ENCODE results near the gene APELA. TPM values are rescaled to one million over a fixed set of nuclear protein-coding genes. Genes with fewer than 3 reads are reported as not detected.

Gene APELA
- total RNA-seq, 1 experiment from 2014 or later, result not detected

- ATAC-seq (no peak), DNase-seq (ENCODE audit: low read depth, low spot score) (no peak)
- Histone ChIP-seq H3K4me3 (ENCODE audit: low read depth in 2 of 2, low read length in 2 of 2) (no peak overlapping the region), H3K27ac (ENCODE audit: low read length) (no peak overlapping the region), H3K9me3 (ENCODE audit: control insufficient read depth, insufficient read depth, low read depth, low read length) (no peaks in the 10 kb centered on the region), H3K4me1 (ENCODE audit: control insufficient read depth, insufficient read depth, low read length) (no peaks in the 10 kb centered on the region), H3K36me3 (ENCODE audit: control insufficient read depth, insufficient read depth, low read length) (no peaks in the 10 kb centered on the region), H3K27me3 (ENCODE audit: control insufficient read depth, insufficient read depth, low read length) (no peaks in the 10 kb centered on the region)
- intact Hi-C loops (cut with micrococcal nuclease; ENCODE audit: unreplicated experiment), result no loop called here
- ChIA-PET CTCF (no interaction called here), POLR2A (no interaction called here)
- in situ Hi-C loops (cut with HindIII; ENCODE audit: low pct_unique_long_range_greater_than_20kb, low sequenced_read_pairs), result no loop called here
- TF ChIP-seq, protein P1, sequence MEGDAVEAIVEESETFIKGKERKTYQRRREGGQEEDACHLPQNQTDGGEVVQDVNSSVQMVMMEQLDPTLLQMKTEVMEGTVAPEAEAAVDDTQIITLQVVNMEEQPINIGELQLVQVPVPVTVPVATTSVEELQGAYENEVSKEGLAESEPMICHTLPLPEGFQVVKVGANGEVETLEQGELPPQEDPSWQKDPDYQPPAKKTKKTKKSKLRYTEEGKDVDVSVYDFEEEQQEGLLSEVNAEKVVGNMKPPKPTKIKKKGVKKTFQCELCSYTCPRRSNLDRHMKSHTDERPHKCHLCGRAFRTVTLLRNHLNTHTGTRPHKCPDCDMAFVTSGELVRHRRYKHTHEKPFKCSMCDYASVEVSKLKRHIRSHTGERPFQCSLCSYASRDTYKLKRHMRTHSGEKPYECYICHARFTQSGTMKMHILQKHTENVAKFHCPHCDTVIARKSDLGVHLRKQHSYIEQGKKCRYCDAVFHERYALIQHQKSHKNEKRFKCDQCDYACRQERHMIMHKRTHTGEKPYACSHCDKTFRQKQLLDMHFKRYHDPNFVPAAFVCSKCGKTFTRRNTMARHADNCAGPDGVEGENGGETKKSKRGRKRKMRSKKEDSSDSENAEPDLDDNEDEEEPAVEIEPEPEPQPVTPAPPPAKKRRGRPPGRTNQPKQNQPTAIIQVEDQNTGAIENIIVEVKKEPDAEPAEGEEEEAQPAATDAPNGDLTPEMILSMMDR (IDR thresholded peaks at IDR 0.05), result no peak
- no peak for TF ChIP-seq REST (IDR thresholded peaks at IDR 0.05; ENCODE audit: insufficient read depth in 1 of 2, low read depth in 2 of 2, low read length in 1 of 2)
- BruUV-seq (replicated peaks), result no TSS peak
Observed at GRCh38 chr4:164943192-164943591, 66.2 kb downstream of the APELA start.

DNA sequence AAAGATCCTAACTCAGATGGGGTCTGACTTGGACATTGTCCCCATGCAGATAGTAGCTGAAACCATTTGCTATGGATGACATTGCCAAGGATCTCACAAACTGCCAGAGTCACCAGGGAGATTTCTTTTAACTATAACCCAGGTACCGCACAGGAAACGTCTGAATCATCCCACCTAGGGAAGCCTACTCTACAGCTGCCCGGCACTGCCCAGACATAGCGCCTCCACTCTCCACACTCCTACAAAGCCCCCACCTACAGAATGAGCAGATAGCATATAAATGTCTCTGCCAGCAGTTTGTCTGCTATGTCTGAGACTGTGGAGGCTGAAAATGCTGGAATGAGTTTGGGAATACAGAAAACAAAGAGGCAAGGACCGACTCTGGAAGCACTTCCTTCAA, 68.2 kb downstream of the APELA start:
- no peak overlapping the region for H3K27ac ChIP-seq (ENCODE audit: low read length)
- CTCF ChIA-PET, result no interaction called here
- intact Hi-C loops (cut with micrococcal nuclease; ENCODE audit: unreplicated experiment) (no loop called here), in situ Hi-C loops (cut with HindIII; ENCODE audit: low pct_unique_long_range_greater_than_20kb, low sequenced_read_pairs) (no loop called here)
- BruUV-seq (replicated peaks), result no TSS peak
- TF ChIP-seq REST (IDR thresholded peaks at IDR 0.05; ENCODE audit: insufficient read depth in 1 of 2, low read depth in 2 of 2, low read length in 1 of 2) (no peak), TCF7L2 (IDR thresholded peaks at IDR 0.05; ENCODE audit: low read depth, low read length) (no peak), POLR2AphosphoS5 (IDR thresholded peaks at IDR 0.05; ENCODE audit: low read depth, low read length) (no peak), SIN3A (IDR thresholded peaks at IDR 0.05; ENCODE audit: borderline replicate concordance, insufficient read depth, low read depth, low read length) (no peak)
- TF ChIP-seq, protein P1 (IDR thresholded peaks at IDR 0.05), result no peak
- H3K4me3 ChIP-seq (ENCODE audit: low read depth in 2 of 2, low read length in 2 of 2), result no peak overlapping the region
- no peaks in the 10 kb centered on the region for H3K27me3 ChIP-seq (ENCODE audit: control insufficient read depth, insufficient read depth, low read length)
- no peaks in the 10 kb centered on the region for H3K36me3 ChIP-seq (ENCODE audit: control insufficient read depth, insufficient read depth, low read length)
- DNase-seq (ENCODE audit: low read depth, low spot score) (no peak), ATAC-seq (no peak)
- no peaks in the 10 kb centered on the region for H3K4me1 ChIP-seq (ENCODE audit: control insufficient read depth, insufficient read depth, low read length)
- no peaks in the 10 kb centered on the region for H3K9me3 ChIP-seq (ENCODE audit: control insufficient read depth, insufficient read depth, low read depth, low read length)
- POLR2A ChIA-PET, result no interaction called here
